HG03064 (cell line): ENCODE results near the gene TMEM258.

Experiments used
- ATAC-seq: cut with Tn5 transposase; IDR thresholded peaks from one replicate; pipeline ENCODE4 v1.9.1; 2021; ENCODE audit warnings: low read depth; ENCODE audit not compliant: unreplicated experiment

TMEM258 gene

DNA sequence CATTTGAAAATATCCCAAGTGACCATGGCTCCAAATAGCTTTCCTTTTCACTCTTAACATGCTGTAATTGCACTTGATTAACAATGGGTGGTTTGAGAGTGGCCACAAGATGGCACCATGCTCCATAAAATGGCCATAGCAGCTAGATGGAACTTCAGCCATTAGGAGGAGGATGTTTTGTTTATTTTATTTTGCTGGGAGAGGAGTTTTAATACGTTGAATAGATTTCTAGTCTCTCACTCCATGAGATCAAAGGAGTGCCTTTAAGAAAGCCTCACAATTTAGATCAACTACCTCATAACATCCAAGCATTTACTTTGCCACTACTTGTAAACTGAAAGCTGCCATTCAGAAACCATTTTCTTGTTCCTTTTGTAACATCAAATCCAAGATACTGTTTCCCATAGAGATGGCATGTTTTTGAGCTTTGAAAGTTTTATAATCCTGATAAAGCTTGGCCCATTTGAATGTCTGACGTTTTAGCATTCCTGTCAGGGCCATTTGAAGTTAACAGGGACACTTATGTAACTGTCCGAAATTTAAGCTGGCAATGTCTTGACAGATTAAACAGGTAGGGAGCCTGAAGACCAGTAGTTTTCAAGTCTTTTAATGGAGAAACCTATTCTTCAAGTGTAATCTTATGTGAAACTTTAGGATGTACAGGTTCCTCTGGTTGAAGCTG, 5.0 kb upstream of the TMEM258 start:
- ATAC-seq = no peak

DNA sequence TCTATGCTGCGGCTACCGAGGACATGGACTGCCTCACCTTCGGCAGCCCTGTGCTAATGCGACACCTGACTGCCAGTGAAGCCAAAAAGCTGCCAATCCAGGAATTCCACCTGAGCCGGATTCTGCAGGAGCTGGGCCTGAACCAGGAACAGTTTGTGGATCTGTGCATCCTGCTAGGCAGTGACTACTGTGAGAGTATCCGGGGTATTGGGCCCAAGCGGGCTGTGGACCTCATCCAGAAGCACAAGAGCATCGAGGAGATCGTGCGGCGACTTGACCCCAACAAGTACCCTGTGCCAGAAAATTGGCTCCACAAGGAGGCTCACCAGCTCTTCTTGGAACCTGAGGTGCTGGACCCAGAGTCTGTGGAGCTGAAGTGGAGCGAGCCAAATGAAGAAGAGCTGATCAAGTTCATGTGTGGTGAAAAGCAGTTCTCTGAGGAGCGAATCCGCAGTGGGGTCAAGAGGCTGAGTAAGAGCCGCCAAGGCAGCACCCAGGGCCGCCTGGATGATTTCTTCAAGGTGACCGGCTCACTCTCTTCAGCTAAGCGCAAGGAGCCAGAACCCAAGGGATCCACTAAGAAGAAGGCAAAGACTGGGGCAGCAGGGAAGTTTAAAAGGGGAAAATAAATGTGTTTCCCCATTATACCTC, 3.6 kb upstream of the TMEM258 start:
- ATAC-seq = no peak

DNA sequence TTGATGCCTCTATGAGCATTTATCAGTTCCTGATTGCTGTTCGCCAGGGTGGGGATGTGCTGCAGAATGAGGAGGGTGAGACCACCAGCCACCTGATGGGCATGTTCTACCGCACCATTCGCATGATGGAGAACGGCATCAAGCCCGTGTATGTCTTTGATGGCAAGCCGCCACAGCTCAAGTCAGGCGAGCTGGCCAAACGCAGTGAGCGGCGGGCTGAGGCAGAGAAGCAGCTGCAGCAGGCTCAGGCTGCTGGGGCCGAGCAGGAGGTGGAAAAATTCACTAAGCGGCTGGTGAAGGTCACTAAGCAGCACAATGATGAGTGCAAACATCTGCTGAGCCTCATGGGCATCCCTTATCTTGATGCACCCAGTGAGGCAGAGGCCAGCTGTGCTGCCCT, 3.1 kb upstream of the TMEM258 start:
- ATAC-seq = no peak

DNA sequence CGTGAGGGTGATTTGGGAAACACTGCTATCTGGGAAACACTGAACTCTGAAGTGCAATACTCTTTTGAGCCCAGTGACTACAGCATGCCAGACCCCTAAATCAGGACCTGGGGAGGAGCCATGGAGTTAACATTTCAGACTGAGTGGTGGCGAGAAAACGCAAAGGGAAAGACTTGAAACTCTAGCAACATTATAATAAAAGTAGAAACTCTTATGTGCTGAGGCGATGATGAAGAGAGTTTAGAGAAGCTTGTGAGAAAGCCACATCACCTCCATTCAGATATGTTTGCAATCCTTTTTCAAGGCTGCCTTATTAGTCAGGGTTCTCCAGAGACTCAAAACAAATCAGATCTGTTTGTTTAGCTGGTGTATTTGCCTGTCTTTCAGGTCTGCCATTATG, 2.2 kb upstream of the TMEM258 start:
- no peak for ATAC-seq

DNA sequence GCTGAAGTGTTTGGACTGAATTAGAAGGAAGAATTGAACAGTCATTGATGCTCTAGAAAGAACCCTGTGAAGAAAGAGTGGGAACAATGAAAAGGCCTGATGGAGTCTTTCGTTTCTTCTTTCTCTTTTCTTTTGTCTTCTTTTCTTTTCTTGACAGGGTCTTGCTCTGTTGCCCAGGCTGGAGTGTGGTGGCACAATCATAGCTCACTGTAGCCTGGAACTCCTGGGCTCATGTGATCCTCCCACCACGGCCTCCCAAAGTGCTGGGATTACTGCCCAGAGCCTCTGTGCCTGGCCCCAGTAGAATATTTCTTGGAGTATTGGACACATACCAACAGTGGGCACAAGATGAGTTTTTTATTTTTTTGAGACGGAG, 1.4 kb upstream of the TMEM258 start:
- ATAC-seq = no peak

DNA sequence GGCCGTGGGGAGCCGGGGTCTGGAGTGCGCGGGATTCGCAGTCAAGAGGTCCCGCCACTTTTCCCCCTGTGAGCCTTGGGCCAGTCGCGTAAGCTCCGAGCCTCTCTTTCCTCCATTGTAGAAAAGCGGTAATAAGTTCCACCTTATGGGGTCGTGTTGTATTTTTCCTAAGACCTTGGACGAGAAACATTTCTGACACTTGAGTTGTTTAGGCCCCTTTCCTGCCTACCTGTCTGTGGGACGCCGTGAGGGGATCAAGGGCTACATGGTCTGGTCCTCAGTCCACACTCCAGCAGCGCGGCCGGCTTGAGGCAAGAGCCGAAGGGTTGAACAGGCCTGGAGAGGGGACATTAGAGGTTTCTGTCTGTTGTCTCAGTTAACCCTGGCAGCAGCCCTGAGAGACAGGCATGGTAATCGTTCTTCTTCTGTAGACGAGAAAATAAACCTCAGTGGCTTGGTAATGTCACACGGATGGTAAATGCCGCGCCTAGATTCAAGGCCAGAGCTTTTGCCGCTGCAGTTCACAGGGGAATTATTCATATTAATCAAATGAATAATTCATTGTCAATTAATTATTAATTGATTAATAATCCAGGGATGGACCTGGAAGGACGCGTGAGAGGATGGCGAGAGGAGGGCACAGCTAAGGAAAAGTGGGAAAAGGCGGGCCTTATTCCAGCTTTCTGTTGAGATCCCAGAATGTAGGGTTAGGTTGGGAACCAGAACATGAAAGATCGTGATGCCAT, 857 bp upstream of the TMEM258 start:
- no peak for ATAC-seq

DNA sequence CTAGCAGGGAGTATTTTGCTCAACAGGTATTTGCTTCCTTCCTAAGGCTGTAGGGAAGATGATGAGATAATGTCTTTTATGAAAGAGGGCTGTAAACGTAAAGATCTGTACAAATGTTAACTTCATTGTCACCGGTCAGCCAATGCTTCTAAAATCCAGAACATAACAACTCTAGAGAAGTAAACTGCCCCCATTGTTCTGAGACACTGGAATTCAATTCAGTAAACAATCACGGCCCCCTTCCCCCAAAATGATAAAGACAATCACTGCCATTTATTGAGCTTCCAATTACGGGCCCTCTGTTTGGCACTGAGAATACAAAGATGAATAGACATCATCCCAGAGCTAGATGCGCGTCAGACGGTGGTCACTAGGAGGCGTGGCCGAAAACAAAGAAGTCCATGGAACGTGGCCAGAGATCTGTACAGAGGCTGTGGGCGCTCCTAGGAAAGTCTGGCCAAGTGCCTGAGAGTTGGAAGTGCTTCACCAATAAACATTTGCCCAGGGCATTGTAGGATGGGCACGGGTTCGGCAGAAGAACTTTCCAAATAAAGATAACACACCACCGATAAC, 576 bp downstream of the TMEM258 start:
- ATAC-seq = peak; percentile 25

DNA sequence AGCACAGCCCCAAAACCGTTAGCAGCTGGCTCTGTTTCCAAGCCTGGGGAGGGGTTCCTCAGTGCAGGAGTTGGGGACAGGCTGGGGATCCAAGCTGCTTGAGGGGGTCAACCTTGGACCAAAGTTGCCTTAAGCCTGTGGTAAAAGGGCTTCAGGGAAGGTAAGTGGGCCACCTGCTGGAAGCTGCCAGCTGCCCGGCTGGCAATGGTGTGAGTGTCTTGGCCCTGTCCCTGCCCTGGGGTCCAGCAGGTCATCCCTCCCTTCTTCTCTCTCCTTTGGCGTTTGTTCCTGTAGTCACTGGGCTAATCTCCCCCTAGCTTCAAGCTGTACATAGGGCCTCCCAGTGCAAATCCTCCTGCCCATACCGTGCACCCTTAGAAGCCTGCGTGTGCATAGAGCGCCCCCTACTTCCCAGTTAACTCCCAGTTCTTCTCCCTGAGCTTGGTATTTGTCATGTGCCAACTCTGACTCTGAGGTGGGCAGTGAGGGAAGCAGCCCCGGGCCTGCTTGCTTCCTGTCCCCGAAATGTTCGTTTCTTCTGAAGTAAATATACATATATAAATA, 4.4 kb downstream of the TMEM258 start:
- ATAC-seq = no peak

DNA sequence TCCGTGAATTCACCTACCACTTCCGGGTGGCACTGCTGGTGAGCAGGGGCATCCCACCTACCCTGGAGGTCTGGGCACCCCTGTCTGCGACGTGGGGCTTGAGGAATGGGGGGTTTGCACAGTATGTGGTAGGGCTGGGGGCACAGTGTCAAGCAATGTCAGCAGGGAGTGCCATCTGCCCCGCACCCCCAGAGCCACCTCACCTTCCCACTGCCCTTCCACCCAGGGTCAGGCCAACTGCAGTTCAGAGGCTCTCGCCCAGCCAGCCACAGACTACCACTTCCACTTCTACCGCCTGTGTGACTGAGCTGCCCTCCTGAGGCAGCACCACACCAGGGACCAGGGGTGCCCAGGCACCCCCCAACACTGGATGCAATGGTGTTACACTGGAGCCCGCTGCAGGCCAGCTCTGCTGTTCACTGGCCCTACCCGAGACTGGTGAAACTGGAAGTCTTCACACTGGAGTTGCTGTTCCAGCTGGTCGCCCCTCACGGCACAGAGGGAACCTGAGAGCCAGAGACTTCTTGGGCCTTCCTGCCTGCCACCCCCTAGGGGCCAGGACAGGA, 6.5 kb downstream of the TMEM258 start:
- ATAC-seq = no peak

DNA sequence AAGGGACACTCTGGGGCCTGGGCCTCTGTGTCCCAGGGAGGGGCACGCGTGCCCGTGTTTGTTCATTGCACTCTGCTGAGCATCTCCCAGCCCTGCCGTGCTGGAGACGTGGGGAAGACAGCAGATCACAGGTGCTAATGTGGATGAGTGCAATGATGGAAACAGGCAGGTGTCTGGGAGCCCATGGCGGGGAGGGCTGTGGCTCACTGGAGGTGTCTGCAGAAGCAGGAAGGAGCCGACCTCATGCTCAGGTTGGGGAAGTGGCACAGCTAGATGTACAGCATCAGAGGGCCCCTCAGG, 7.9 kb downstream of the TMEM258 start:
- no peak for ATAC-seq

DNA sequence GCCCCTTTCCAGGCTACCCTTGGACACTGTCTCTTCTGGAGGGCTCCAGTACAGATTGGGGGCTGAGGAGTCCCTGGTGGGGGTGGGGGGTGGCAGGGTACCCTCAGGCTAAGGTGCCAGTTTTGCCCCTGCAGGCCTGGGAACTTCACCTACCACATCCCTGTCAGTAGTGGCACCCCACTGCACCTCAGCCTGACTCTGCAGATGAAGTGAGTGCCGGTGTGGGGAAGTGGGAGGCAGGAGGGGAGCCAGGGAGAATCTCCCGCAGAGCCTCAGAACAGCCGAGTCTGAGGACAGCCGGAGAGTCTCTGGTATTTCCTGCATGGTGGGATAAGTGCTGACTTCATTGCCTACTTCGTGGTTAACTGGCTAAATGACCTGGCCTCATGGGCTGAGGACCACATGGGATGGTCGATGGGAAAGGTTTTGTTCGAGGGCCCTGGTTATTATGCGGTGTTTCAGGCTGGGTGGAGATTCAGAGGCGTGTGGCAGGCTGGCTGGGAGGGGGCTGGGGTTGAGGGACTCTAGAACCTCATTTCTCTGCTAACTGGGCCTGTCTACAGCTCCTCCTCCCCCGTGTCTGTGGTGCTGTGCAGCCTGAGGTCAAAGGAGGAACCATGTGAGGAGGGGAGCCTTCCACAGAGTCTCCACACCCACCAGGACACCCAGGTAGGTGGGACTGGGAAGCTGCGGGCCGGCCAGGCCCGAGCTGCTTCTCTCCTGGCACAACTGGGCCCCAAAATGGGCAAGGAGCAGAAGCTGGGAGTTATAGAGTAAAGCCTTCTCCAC, 8.5 kb downstream of the TMEM258 start:
- no peak for ATAC-seq

DNA sequence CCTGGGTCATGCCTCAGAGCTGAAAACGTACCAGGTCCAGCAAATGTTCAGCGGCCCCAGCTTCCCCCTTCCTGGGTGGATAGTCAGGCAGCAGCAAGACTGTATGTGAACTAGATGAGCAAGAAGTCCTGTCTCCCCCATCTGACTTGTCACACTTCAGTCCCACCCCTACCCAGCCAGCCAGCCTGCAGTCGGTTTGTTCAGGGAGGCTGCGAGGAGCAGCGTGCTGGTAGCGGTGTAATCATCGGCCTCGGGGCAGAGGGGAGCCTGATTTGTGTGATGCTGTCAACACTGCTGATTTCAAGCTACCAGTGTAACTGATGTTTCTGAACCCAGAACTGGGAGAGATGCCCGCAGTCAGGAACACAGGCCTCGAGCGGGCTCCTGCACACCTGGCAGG, 9.6 kb downstream of the TMEM258 start:
- ATAC-seq = no peak

DNA sequence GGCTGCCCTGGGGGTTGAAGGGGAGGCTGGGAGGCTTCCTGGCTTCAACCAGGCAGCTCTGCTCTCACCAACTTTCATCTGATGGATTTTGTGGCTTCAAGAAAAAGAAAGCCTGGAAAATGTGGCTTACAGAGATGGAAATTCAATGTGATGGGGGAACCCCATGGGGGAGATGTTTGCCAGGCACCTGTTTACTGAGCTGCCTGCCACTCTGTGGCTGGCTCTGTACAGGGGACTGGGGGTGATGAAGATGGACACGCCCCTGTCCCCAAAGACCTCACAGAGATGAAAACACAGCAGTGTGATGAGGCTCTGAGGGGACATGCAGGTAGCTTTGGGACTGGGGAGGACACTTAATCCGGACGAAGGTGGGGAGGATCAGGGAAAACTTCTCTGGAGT, 10.1 kb downstream of the TMEM258 start:
- no peak for ATAC-seq

DNA sequence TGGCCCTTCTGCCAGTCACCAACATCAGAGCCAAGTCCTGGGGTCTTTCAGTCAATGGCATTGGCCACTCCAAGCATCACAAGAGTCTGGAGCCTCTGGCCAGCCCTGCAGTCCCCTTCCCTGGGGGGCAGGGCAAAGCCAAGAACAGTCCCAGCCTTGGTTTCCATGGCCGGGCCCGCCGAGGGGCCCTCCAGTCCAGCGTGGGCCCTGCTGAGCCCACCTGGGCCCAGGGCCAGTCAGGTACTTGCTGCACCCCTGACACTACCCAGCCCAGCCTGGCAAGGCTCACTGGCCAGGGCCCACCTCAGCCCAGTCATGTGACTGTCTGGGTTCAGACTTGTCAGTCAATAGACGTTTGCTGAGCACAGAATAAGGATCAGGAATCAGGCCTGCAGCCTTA, 10.8 kb downstream of the TMEM258 start:
- no peak for ATAC-seq

DNA sequence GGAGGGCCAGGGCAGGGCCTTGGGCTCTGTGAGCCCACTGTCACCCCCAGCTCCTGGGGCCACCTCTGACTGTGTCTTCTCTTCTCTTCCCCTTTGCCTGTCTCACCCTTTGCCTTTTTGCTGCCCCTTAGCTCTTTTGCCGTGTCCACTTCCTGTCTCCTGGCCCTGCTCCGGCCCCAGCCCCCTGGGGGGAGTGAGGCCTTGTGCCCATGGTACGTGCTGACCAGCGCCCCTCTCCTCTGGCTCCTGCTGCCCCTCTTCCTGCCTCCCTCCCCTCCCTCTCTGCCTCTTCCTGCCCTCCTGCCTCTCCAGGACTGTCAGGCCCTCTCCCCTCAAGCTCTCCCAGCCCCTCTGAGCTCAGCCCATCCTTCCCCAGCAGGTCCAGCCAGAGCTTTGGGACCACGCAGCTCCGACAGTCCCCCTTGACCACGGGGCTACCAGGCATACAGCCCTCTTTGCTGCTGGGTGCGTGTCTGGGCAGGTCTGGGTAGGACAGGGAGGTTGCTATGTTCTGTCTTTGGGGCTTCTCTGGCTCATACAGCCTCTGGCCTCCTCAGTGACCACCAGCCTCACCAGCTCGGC, 11.7 kb downstream of the TMEM258 start:
- no peak for ATAC-seq

DNA sequence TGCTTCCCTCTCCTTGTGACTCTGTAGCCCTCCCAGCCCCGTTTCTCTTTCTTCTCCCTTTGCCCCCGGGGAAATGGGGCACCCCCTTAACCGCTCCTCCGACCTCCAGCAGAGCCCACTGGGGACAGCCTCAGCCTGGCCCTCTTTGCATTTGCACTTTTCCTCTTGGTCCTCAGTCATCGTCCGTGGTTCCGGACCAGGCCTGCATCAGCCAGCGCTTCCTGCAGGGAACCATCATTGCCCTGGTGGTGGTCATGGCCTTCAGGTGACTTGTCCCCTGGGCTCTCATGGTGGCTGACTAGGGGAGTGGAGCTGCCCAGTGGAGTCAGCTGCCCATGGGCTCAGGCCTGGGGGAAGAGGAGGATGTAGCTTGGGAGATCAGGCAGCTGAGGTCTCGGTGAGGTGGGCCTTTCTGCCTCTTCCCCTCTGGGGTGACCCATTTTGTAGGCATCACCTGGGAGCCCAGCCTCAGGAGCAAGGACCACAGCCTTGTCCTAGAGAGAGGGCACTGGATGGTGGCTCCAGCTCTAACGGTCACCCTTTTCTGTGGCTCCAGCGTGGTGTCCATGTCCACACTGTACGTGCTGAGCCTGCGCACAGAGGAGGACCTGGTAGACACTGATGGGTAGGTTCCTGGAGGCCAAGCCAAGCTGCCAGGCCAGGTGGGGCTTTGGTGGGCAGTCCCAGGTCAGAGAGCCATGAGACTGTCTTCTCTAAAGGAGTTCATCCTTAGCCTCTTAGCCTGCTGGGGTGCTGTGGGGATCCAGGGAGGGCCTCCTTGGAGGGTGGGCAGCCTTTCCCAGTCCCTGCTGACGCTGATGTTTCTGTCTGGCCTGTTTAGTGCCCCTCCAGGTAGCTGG, 12.5 kb downstream of the TMEM258 start:
- no peak for ATAC-seq

DNA sequence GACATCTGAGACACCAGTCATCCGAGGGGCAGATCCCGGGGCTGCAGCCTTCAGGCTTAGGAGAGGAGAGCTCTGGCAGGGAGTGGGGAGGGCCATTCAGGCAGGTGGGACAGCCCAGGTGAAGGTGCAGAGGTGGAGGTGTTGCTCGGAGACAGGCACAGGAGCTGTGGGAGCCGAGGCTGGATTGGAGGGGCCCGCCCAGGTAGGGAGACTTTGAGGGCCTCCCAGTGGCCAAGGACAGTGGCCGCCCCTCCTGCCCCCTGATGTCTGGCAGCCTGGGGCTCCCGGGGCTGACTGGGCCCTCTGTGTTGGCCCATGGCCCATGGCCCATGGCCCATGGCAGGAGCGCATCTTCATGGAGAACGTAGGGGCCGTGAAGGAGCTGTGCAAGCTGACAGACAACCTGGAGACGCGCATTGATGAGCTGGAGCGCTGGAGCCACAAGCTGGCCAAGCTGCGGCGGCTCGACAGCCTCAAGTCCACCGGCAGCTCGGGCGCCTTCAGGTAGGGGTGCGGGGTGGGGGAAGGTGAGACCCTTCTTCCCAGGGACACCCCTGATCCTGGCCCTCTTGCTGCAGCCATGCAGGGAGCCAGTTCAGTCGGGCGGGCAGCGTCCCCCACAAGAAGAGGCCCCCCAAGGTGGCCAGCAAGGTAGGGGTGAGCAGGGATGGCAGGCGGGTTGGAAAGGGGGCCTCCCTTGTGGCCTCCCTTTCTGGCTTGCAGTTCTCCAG, 13.3 kb downstream of the TMEM258 start:
- ATAC-seq = no peak

DNA sequence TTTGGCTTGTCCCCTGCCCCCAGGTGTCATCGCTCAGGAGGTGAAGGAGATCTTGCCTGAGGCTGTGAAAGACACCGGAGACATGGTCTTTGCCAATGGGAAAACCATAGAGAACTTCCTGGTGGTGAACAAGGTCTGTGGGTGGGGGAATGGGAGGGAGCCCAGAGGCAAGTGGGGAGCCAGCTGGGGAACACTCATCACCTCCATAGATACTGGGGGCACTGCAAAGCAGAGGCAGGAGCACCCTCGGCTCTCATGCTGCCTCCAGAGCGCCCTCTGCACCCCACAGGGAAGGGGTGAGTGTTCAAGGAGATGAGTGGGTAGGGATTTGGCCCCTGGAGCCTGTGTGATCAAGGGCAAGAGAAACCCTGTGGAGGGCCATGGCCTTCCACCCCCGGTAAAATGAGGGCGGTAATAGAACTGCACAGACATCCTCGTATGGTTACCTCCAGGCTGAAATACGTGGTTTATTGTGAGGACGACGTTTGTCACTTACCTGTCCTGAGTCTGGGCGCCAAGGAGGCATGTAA, 14.0 kb downstream of the TMEM258 start:
- ATAC-seq = no peak
